AG10803 (cell line): Measurements from ENCODE around the gene NBEAL2.
A peak's percentile ranks its signal among the peaks of the same experiment; 100 is the strongest.

Experiments used
- DNase-seq: peaks from one replicate; pipeline ENCODE4 v3.0.0; 2010; ENCODE audit warnings: low read depth
- H3K4me3 ChIP-seq: 2 replicates; pipeline ENCODE4 v1.5.1; 2011; ENCODE audit warnings: mild to moderate bottlenecking, low read length, control low read depth
- TF ChIP-seq, protein P1 (sequence below): conservative IDR thresholded peaks from 2 replicates; pipeline ENCODE4 v1.5.1; 2011; ENCODE audit warnings: mild to moderate bottlenecking, low read length, control low read depth, inconsistent platforms

The NBEAL2 gene

DNA sequence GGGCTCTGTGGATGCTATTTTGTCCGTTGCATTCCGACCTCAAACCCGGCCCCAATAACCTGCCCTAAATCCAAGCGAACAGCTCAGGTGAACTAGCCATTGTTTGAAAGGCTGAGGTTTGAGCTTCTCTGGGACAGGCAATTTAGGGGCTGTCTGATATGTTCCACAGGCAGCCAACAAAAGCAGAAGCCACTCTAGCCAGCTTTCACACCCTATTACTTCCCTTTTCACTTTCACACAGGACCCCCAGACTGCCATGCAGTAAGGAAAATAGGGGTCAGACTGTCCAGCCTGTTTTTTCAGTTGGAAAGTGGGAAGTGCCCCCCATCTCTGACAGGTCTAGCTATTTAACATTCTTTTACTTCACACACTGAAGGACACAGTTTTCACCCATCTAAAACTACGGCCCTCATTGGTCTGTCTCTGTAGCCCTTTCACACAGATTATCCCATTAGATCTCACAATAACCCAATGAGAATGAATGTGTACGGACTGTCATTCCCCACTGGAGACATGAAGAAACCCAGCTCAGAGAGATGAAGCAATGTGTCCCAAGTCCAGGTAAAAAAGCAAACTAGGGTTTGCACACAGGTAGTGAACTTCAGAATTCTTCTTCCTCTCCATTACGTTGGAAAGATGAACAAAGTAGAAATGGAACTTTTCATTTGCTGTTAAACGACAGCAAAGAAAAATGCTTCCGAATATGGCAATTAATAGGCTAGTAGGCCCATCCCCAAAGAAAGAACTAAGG, 4.9 kb upstream of the NBEAL2 start:
- DNase-seq = no peak
- H3K4me3 ChIP-seq = no peak overlapping the region
- TF ChIP-seq, protein P1, sequence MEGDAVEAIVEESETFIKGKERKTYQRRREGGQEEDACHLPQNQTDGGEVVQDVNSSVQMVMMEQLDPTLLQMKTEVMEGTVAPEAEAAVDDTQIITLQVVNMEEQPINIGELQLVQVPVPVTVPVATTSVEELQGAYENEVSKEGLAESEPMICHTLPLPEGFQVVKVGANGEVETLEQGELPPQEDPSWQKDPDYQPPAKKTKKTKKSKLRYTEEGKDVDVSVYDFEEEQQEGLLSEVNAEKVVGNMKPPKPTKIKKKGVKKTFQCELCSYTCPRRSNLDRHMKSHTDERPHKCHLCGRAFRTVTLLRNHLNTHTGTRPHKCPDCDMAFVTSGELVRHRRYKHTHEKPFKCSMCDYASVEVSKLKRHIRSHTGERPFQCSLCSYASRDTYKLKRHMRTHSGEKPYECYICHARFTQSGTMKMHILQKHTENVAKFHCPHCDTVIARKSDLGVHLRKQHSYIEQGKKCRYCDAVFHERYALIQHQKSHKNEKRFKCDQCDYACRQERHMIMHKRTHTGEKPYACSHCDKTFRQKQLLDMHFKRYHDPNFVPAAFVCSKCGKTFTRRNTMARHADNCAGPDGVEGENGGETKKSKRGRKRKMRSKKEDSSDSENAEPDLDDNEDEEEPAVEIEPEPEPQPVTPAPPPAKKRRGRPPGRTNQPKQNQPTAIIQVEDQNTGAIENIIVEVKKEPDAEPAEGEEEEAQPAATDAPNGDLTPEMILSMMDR = no peak

DNA sequence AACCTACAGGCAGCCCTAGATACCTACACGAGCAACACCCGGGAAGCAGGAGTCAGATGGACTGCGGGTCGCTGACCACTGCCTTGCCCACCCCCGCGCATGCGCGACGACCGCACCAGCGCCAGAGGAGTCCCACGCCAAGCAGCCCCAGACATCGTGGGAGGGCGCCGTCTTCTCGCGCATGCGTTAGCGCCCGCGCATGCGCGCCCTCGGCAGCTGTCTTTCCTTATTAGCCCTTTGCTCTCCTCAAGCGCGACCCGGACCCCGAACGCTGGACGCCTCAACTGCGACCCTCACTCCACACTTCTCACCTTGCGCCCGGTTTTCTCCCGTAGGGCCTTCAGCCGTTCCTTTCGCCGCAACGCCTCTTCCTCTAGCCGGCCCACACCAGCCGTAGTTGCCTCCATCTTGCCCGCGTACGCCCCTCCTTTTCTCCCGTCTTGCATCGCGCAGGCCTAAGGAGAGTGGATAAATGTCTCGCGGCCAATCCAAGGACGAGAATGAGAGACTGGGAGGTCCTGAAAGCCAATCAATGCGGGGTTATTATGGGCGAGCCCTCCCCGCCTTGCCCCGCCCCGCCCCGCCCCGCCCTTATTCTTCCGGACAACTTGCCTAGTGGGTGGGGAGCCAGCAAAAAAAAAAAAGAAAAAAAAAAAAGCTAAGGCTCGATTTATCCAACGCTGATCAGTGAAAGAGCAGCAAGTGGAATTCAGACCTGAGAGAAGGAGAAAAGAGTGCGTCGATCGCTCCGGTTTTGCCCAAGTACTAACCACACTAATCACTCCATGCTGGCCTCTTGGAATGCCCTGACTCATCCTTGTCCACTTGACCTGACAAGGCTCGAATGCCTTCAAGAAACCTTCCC, 2.9 kb upstream of the NBEAL2 start, which contains the start of gene CCDC12:
Gene CCDC12, minus strand, starts transcription at position 420 of the 865 bp plus-strand sequence. Its CDS starts 13 bp downstream, at position 407.
- TF ChIP-seq, protein P1 = no peak
- peak within 1 kb of the TSS; percentile 98 for H3K4me3 ChIP-seq
- DNase-seq = peak; percentile 100

GRCh38 chr3:46977811-46978195, 1.7 kb upstream of the NBEAL2 start:
- no peak for DNase-seq
- H3K4me3 ChIP-seq = no peak overlapping the region

DNA sequence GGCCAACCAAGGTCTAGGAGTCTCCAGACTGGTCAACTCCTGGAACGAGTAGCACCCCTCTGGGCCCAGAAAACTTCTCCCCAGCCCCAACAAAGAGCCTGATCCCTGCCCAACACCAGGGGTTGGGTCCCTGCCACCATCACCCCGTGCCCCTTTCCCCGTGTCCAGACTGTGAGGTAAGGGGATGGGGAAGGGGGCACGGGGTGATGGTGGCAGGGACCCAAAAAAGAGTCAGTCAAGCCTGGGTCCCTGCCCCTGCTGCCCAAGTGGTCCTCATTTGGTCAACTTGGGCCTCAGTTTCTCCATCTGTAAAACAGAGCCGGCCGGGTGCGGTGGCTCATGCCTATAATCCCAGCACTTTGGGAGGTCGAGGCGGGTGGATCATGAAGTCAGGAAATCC, 1.1 kb upstream of the NBEAL2 start:
- TF ChIP-seq, protein P1 = no peak
- no peak overlapping the region for H3K4me3 ChIP-seq
- DNase-seq = no peak

More at GRCh38 chr3:46977811-46978195, 1.7 kb upstream of the NBEAL2 start:
- TF ChIP-seq, protein P1 = no peak

- TF ChIP-seq, protein P1 = no peak
- DNase-seq = no peak
- H3K4me3 ChIP-seq = peak overlapping the region; percentile 75
These were observed 562 bp downstream of the NBEAL2 start for GRCh38 chr3:46979958-46980497.

GRCh38 chr3:46981932-46982471, 2.5 kb downstream of the NBEAL2 start:
- H3K4me3 ChIP-seq = no peak overlapping the region
- no peak for DNase-seq
- TF ChIP-seq, protein P1 = no peak
